ENCODE results near the gene ELFN1.

Gene ELFN1

DNA sequence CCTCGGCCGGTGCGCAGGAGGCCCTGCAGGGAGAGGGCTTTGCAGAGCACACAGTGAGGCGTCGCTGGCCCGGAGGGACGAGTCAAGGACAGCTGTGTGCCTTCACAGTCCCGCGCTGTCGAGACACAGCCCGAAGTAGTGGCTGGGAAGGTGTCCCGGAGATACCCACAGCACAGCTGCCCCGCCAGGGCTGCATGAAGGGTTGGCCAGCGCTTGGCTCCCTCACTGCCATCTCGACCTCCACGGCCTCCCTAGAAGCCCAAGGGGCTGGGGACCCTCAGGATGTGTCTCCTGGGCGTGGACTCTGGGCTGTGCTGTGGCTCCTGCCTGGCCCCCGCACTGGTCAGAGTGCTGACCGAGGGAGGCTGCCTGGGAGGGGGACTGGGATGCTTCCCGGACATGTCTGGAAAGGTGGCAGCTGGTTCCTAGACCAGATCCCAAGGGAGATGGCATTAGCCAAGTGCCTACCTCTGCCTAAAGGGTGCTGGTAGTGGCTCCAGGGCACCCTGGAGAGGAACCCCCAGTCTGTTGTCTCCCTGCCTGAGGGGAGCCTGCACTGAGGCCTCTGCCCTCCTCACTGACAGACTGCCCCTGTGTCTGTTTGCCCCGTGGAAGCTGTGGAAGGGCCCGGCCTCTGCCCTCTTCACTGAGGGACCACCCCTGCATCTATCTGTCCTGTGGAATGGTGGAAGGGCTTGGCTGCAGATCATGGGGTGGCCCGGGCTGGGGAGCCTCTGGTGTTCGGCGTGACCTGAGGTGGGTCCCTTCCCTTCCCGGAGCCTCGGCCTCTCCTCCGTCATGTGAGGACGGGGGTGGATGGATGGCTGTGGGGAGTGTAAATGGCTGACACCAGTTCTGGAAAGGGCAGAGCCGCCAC, 5.8 kb downstream of the ELFN1 start:
- DNase-seq (ENCODE audit: low read depth), result no peak

- no peak for DNase-seq (ENCODE audit: low read depth)
Observed at GRCh38 chr7:1676550-1677078, 6.5 kb downstream of the ELFN1 start.

DNA sequence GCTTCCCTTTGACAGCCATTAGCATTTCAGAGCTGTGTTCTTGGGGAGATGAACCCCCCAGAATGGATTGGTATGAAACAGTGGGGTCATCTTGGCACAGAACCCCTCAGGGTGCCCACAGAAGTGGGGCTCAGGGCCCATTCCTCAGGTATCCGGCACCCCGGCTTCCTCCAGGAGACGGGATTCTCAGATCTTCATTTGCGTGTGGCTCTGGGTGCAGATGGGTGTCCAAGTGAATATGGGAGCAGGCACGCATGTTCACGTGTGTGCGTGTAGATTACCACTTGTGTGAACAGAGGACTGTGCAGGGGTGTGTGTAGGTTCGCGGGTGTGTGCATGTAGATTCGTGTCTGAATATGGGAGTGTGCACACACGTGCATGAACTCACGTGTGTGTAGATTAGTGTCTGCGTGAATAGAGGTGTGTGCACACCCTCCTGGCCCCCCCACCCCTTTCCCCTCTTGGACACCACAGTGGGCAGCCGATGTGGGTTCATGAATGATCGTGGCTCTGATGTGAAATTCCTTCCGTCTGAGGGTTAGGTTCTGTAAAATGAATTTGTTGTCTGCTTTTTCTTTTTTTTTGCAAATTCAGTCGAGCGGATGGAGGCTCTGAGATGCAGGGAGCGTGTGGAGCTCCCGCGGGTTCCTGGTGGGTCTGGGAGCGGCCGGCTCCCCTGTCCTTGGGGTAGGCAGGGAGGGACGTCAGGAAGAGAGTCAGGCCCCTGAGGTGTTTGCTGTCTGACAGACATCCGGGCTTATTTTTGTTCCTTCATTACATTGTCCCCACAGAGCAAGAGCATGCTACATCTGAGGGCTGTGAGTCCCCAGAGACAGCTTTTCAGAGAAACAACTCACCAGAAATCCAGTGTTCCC, 7.4 kb downstream of the ELFN1 start:
- no peak for DNase-seq (ENCODE audit: low read depth)

- no peak for DNase-seq (ENCODE audit: low read depth)
Observed at GRCh38 chr7:1678081-1678543, 8.0 kb downstream of the ELFN1 start.

DNA sequence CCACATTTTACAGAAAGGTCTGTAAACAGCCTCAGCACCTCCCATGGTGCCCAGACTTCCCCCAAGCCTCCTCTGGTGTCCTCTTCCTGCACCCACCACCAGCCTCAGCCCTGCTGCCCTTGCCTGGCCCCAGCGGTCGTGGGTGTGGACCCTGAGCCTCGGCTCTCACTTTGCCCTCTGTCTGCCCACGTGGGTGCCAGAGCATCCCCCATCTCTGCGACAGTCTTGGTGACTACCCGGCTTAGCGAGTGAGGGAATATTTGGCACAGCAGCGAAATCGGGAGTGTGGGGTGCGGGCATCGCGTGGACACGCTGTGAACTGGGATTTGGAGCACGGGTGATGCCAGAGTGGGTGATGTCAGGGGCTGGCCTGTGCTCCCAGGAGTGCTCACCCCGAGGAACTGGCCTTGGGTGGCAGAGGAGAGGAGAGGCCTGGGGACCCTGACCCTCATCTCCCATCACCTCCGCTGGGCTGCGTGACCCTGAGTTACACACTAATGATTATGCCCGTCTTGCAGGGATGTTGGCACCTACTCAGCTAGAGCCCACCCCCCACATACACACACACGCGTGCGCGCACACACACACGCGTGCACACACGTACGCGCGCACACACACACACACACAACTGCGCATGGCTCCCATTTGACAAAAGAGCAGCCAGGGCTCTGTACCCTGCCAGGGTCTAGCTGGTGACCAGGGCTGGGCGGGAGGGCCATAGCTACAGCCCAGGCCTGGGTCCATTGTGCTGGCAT, 8.7 kb downstream of the ELFN1 start:
- DNase-seq (ENCODE audit: low read depth), result no peak

GRCh38 chr7:1679326-1679965, 9.4 kb downstream of the ELFN1 start:
- DNase-seq (ENCODE audit: low read depth), result no peak

DNA sequence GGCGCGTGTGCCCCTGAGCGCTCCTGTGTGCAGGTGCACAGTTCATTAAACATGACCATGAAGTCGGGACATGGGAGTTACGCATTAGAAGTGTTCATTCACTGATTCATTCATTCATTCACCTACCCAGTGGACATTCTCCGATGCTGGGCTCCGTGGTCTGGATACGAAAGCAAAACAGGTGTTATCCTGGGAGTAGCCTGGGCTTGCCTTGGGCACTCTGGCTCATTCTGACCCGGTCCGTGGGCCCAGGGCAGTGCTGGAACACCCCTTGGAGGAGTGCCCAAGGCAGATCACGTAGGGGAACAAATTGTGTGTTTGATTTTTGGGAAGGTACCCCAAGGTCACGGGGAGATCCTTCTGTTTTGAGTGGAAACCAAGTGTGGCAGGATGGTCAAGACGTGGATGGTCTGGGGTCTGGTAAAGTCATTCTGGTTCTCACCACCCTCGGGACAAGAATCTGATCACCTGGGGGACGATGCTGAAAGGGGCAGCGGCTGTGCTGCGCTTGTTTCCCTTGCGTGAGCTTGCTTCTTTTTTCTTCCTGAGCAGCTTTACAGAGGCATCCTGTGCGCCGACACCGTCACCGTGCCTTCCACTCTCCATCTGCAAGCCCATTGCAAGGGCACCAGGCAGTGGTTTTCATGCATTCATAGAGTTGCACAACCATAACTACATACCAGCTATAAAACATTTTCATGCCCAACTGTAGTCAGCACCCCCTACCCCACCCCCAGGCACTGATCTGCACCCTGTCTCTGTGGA, 10.1 kb downstream of the ELFN1 start:
- DNase-seq (ENCODE audit: low read depth), result no peak

DNA sequence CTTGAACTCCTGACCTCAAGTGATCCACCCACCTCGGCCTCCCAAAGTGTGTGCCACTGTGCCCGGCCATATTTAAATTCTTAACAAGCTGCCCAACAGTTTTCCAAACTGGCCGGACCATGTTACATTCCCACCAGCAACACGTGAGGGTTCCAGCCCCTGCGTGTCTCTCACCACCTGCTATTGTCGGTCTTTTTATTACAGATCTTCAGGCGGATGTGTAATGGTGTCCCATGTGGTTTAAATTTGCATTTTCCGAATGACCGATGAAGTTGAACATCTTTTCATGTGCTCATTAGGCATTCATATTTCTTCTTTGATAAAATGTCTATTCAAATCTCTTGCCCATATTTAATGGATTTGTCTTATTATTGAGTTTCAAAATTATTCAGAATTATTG, 11.5 kb downstream of the ELFN1 start:
- no peak for DNase-seq (ENCODE audit: low read depth)

- no peak for DNase-seq (ENCODE audit: low read depth)
Observed at GRCh38 chr7:1685000-1685624, 15.0 kb downstream of the ELFN1 start.

- DNase-seq (ENCODE audit: low read depth), result no peak
Observed at GRCh38 chr7:1688542-1688941, 18.5 kb downstream of the ELFN1 start.

GRCh38 chr7:1689311-1689710, 19.2 kb downstream of the ELFN1 start:
- DNase-seq (ENCODE audit: low read depth), result no peak

DNA sequence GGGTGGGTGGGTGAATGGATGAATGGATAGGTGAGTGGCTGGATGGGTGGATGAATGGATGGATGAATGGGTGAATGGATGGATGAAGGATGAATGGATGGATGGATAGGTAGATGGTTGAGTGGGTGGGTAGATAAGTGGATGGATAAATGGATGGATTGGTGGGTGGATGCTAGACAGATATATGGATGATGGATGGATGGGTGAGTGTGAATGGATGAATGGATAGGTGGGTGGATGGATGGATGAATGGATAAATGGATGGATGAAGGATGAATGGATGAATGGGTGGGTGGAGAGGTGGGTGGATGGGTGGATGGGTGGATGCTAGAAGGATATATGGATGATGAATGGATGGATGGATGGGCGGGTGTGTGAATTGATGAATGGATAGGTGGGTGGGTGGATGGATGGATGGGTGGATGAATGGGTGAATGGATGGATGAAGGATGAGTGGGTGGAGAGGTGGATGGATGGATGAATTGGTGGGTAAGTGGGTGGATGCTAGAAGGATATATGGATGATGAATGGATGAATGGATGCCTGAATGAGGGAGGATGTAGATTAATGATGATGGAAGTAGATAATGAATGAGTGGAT, 20.4 kb downstream of the ELFN1 start:
- no peak for DNase-seq (ENCODE audit: low read depth)

DNA sequence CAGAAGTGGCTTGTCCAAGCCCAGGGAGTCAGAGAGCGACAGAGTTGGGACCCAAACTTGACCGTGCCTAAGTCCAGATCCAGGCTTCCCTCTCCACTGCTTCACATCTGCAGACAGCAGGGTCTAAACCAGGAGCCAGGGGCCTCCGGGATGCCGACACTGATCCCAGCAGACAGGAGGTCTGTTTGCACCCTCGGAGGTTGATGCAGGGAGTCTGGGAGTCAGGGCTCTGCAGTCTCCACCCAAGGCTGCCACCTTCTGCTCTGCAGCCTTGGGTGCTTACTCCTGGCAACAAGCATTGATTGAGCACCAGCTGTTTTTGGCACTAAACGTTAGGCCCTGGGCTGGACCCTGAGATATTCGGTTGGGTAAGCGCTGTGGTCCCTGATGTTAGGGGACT, 21.0 kb downstream of the ELFN1 start:
- no peak for DNase-seq (ENCODE audit: low read depth)

DNA sequence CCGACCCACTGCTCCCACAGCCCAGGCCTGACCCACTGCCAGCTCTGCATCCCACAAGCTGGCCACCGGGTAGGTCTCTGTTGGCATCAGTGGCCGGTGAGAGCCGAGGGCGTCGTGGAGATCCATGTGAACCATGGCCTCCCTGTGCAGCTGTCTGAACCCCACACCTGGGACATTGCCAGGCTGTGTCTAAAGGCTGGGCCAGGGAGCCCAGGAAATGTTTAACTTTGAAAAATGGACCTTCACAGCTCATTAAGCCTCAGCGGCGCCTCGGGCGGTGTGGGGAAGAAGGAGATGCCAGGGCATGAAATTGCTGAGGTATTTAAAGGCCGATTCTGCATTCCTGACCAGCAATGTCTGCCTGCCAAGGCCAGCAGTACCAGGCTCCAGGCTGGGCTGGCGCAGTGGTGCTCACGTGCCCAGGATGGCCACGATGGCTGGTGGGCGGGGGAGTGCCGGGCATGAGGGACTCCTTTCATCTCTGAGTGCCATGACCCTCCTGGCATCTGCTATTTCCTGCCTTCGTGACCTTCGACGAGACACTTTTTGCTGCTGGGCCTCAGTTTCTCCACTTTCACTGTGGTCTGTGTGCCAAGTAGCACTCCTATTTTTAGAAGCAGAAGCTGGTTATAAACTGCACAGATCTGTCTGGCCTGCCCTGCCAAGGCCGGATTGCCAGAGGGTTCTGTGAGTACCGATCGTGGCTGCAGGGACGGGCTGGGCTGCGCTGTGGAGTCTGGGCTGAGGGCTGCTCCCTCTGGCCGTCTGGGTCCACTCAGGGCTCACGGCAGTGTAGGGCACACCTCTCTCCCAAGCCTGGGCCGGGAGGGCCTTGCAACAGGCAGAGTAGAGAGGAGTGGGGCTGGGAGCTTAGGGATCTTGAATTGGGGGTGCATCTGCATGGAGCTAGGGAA, 21.8 kb downstream of the ELFN1 start:
- no peak for DNase-seq (ENCODE audit: low read depth)

DNA sequence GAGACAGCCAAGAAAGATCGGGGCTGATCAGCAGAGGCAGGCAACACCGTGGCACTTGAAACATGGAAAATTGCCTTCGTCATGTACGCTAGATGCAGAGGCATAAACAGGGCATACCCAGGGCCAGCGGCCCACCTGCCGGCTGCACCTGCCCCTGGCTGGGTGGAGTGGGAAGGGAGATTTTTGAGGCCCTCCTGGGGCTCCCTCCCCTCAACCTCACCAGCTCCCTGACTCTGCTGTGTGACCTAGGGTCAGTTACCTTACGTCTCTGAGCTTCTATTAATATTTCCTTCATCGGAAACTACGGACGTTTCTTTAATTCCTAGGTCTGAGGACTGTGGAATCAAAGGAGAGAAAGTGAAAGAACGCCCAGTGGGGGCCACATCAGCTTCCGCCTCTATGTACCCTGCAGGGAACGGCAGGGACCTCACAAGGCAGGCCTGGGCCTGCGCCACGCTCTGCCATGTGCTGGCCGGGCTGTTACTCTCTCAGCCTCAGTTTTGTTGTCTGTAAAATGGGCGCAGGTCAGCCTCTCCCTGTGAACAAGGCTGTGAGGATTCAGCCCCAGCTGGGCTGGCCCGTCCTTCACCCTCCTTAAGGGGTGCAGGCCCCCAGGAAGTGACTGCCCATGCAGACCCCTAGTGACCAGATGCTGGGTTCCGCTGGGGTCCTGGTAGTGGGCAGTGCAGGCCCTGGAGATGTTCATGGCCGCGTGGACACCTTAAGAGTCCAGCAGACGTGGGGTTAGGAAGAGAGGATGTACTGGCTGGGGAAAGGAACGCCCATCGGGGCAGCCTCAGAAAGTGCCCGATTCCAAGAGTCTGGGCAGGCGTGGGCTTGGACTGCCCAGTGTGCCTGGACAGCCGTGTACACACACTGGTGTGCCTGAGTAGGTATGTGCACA, 22.7 kb downstream of the ELFN1 start:
- DNase-seq (ENCODE audit: low read depth), result no peak

GRCh38 chr7:1693419-1693990, 23.4 kb downstream of the ELFN1 start:
- no peak for DNase-seq (ENCODE audit: low read depth)

- no peak for DNase-seq (ENCODE audit: low read depth)
Observed at GRCh38 chr7:1693991-1694524, 24.0 kb downstream of the ELFN1 start.

Data from activated T-cell treated with anti-CD3 and anti-CD28 coated beads for 48 hours (primary cell).